CD4-positive, alpha-beta T cell treated with Interleukin-4 for 1 hour (primary cell): ENCODE measurements around the gene METAP2.
A peak's percentile ranks its signal among the peaks of the same experiment; 100 is the strongest.
"Not testable (repeated sequence)": the region's sequence is repeated elsewhere in the genome, so short reads cannot be mapped to it uniquely, and the experiment has no call there.

Experiments
- DNase-seq, 2 donors: peaks; one replicate each; pipeline ENCODE4 v3.0.0-alpha.2; 2020 to 2022

The METAP2 gene

GRCh38 chr12:95473884-95474659, at the start of gene METAP2:
TSS of gene METAP2 (plus strand) at chr12:95474152. CDS start at chr12:95474180, 28 bp downstream.
- DNase-seq, result peak; percentile 90 to 91

- DNase-seq, result no peak
Observed at GRCh38 chr12:95424271-95424994, 49.5 kb upstream of the METAP2 start.

GRCh38 chr12:95429172-95429510, 44.8 kb upstream of the METAP2 start:
- DNase-seq, result no peak

GRCh38 chr12:95431120-95431519, 42.8 kb upstream of the METAP2 start:
- DNase-seq, result no peak

- DNase-seq, result no peak
Observed at GRCh38 chr12:95435355-95435754, 38.6 kb upstream of the METAP2 start.

- no peak for DNase-seq
Observed at GRCh38 chr12:95437565-95437964, 36.4 kb upstream of the METAP2 start.

GRCh38 chr12:95439461-95440230, 34.3 kb upstream of the METAP2 start:
- no peak for DNase-seq

GRCh38 chr12:95440401-95440800, 33.6 kb upstream of the METAP2 start:
- DNase-seq, result no peak

GRCh38 chr12:95443459-95443858, 30.5 kb upstream of the METAP2 start:
- DNase-seq, result no peak

GRCh38 chr12:95445099-95445498, 28.9 kb upstream of the METAP2 start:
- not testable (repeated sequence) for DNase-seq

- no peak for DNase-seq
Observed at GRCh38 chr12:95445884-95446505, 28.0 kb upstream of the METAP2 start.

GRCh38 chr12:95446506-95446900, 27.4 kb upstream of the METAP2 start:
- DNase-seq, result no peak

- DNase-seq, result not testable (repeated sequence)
Observed at GRCh38 chr12:95449656-95450055, 24.3 kb upstream of the METAP2 start.

- DNase-seq, result not testable (repeated sequence)
Observed at GRCh38 chr12:95452501-95452900, 21.5 kb upstream of the METAP2 start.

GRCh38 chr12:95453881-95454280, 20.1 kb upstream of the METAP2 start:
- not testable (repeated sequence) for DNase-seq

- DNase-seq, result not testable (repeated sequence)
Observed at GRCh38 chr12:95454780-95455215, 19.2 kb upstream of the METAP2 start.

GRCh38 chr12:95457605-95458004, 16.3 kb upstream of the METAP2 start:
- not testable (repeated sequence) for DNase-seq

GRCh38 chr12:95458761-95459160, 15.2 kb upstream of the METAP2 start:
- DNase-seq, result no peak

GRCh38 chr12:95459310-95459709, 14.6 kb upstream of the METAP2 start:
- no peak for DNase-seq

GRCh38 chr12:95460105-95460504, 13.8 kb upstream of the METAP2 start:
- DNase-seq, result no peak

- no peak for DNase-seq
Observed at GRCh38 chr12:95460896-95461295, 13.1 kb upstream of the METAP2 start.

GRCh38 chr12:95462081-95462480, 11.9 kb upstream of the METAP2 start:
- no peak for DNase-seq

GRCh38 chr12:95462551-95462950, 11.4 kb upstream of the METAP2 start:
- no peak for DNase-seq
